Glomerular endothelial cell (primary cell): Measurements from ENCODE around the gene TTC21A. TPM values are rescaled to one million over a fixed set of nuclear protein-coding genes. Genes with fewer than 3 reads are reported as not detected.
"Not testable (repeated sequence)": the region's sequence is repeated elsewhere in the genome, so short reads cannot be mapped to it uniquely, and the experiment has no call there.

Source experiments
- DNase-seq: peaks from one replicate; pipeline ENCODE4 v3.0.0-alpha.2; 2011; ENCODE audit warnings: low read depth, low spot score; ENCODE audit errors: extremely low read depth
- total RNA-seq: library from RNA; depleted of rRNA; stranded (reverse); fragments of >200 nt; gene quantifications from 2 replicates; pipeline ENCODE4 v1.2.3, GENCODE V29; 2015

Gene TTC21A
- total RNA-seq, 1 donor from 2014 or later = 6.5 TPM

GRCh38 chr3:39148435-39149058 is 41.1 kb downstream of the TTC21A start:
- no peak for DNase-seq

- DNase-seq = no peak
Measured at GRCh38 chr3:39149059-39149455, 41.6 kb downstream of the TTC21A start.

GRCh38 chr3:39149498-39150147 is 42.1 kb downstream of the TTC21A start:
- no peak for DNase-seq

- no peak for DNase-seq
Measured at GRCh38 chr3:39150148-39150802, 42.8 kb downstream of the TTC21A start.

DNA sequence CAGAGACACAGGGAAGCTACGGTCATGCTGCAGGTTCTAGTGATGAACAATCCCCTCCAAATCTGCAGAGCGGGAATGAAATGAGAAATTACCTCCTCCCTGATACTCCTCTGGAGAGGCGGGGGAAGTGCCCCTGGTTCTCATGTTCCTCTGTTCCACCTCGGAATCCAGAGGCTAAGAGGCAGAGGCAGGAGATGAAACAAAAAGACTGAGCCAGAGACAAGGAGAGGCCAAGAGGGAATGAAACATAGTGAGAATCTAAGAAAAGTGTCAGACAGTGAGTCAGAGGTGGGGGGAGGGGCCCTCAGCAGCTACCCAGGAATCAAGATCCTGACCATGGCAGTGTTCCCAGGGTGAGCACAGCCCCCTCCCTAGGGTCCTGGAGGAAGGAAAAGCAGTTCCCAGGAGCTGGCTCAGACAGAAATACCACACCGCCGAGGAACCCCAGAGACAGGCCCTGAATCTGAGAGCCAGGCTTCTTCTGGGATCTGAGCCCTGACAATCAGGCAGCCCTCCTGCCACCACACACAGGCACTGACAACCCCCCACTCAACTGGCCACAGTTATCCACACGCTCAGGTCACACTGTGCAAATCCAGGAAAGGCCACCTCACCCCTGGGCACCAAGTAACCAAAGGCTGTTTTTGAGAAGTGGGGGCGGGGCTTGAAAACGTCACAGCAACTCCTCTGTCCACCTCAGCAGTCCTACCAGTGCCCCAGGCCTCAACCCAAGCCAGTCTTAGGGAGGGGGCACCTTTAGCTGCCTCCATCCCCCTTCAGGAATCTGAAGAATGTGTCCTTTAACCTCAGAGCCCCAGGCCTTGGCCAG is 43.5 kb downstream of the TTC21A start:
- DNase-seq = peak; percentile 81

- DNase-seq = no peak
Measured at GRCh38 chr3:39153977-39154279, 46.4 kb downstream of the TTC21A start.

DNA sequence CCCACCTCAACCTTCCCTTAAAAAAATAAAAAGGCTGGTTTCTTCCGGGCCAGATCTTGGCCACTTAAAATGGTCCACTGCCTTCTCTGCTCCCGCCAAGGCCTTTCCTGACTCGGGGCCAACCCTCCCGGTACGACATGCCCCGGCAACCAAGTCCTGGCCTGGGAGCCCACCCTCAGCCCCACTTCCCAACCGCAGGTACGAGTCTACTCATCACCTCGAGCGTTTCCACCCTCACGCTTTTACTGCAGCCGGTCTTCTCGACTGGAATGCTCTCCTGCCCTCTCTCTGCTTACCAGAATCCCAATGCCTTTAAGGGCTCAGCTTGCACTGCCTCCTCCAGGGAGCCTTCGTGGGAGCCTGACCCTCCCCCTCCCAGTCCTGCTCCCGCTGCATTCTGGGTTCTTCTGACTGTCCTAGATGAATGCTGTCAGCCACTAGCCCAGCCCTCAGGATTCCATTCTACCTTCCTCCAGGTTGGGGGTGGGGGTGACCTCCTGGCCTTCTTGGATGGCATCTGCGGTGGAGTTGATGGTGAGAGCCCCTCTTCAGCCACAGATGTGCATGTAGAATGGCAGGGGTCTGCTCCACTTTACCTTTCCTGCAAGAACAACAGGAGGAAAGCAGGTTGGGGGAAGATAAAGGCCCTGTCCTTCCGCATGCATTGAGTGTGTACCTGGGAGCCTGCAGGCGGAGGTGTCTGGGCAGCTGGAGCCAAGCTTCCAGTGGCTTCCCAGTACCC is 47.0 kb downstream of the TTC21A start:
- DNase-seq = no peak

DNA sequence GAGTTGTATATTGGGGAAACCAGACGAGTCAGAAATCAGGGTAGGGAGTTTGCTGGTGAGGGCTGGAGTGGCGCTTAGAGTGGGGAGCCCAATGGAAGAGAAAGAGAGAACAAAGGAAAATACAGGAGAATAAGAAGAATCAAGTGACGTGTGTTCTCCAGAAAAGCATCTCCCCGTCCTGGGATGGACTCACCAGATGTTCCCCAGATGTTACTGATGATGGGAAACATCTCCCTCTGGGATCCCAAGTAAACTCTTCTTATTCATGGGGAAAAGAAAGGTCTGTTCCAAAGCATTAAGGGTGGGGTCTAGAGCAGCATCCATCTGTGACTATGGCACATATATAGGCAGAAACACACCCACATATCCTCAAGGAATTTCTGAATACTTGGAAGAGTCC is 48.9 kb downstream of the TTC21A start:
- DNase-seq = no peak

GRCh38 chr3:39157359-39157758 is 49.9 kb downstream of the TTC21A start:
- no peak for DNase-seq

DNA sequence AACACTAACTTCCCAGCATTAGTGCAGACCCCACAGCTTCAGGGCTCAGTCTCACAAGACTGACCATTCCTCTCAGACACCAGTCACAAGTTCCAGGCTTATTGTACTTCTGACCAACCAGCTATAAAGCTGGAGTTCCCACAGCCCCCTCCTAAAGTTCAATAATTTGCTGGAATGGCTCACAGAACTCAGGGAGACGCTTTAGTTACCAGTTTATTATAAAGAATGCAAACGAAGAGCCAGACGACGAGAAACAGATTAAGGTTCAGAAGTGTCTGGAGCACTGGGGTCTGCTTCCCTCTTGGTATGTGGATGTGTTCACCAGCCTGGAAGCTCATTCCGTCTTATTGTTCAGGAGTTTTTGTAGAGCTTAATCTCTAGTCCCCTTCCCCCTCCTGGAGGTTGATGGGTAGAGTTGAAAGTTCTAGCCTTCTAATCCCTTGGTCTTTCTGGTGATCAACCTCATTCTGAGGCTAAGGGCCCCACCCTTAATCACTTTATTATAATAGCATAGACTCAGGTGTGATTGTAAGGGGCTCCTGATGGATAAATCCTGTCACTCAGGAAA is 50.8 kb downstream of the TTC21A start:
- no peak for DNase-seq

DNA sequence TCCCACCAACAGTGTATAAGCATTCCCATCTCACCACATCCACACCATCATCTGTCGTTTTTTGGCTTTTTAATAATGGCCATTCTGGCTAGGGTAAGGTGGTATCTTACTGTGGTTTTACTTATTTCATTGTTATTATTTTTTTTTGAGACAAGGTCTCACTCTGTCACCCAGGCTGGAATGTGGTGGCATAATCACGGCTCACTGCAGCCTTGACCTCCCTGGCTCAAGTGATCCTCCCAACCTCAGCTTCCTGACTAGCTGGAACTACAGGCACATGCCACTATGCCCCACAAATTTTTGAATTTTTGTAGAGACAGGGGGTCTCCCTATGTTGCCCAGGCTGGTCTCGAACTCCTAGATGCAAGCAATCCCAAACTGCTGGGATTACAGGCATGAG is 56.9 kb downstream of the TTC21A start:
- no peak for DNase-seq

- no peak for DNase-seq
Measured at GRCh38 chr3:39165518-39165917, 58.0 kb downstream of the TTC21A start.

GRCh38 chr3:39166134-39166710 is 58.7 kb downstream of the TTC21A start:
- DNase-seq = peak; percentile 65

GRCh38 chr3:39166932-39167532 is 59.6 kb downstream of the TTC21A start:
- DNase-seq = peak; percentile 64

- no peak for DNase-seq
Measured at GRCh38 chr3:39168156-39168780, 60.8 kb downstream of the TTC21A start.

DNA sequence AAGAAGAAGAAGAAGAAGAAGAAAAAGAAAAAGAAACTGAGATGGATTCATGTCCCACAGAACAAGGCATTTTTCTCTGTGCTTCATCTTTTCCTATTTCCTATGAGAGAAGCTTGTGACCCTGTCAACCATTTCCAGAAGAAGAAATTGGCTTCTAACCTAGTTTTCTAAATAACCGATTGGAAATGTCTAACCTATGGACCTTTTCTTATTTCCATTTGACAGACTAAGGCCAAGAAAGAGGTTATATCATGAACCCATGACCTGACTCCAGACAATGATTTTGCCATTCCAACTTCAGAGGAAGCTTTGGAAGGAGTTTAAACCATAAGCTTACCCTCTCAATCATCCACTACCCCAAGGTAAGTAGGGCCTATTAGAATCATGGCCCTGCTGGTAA is 62.2 kb downstream of the TTC21A start:
- no peak for DNase-seq

DNA sequence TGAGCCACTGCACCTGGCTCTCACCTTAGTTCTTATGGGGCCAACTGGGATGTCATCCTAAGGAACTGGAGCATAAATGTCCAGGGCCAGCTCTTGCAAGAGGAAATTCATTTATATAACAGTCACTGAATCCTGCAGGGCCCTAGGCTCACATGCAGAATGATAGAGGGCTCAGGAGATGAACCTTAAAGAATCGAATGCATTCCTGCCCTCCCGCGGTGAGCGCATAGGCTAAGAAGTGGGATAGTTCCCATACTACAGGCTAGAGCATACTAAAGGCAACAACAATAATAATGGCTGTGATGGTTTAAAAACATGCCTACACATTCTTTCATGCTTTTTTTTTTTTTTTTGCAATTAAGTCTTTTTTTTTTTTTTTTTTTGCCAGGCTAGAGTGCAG is 63.0 kb downstream of the TTC21A start:
- DNase-seq = no peak

DNA sequence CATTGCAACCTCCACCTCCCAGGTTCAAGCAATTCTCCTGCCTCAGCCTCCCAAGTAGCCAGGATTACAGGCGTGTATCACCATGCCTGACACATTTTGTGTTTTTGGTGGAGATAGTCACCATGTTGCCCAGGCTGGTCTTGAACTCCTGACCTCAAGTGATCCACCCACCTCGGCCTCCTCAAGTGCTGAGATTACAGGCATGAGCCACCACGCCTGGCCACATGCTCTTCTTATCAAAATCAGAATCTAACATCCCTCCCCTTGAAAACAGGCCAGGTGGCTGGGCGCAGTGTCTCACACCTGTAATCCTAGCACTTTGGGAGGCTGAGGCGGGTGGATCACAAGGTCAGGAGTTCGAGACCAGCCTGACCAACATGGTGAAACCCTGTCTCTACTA is 63.4 kb downstream of the TTC21A start:
- not testable (repeated sequence) for DNase-seq

GRCh38 chr3:39171860-39172259 is 64.4 kb downstream of the TTC21A start:
- no peak for DNase-seq
